IMR-90 (cell line): ENCODE data around the gene CCNI2. TPM values are rescaled to one million over a fixed set of nuclear protein-coding genes. Genes with fewer than 3 reads are reported as not detected.

Experiments
- ATAC-seq: fragments of 200-7000 bp; cut with Tn5 transposase; 2 replicates; pipeline ENCODE4 v1.9.1; 2020; ENCODE audit warnings: low read depth, mild to moderate bottlenecking, moderate library complexity
- BruUV-seq: library from RNA; stranded (reverse); fragments of 400-500 nt; replicated peaks from 2 replicates; lab custom pipeline; 2021; lab: Mats Ljungman, UMichigan
- CTCF ChIA-PET: fragments of 300-600 bp; formaldehyde crosslinking; extraction: SDS; loops from one replicate; lab custom pipeline; 2021; ENCODE audit warnings: antibody characterized with exemption; lab: Yijun Ruan, JAX
- POLR2A ChIA-PET: fragments of 300-600 bp; sonication (Branson Sonifier 250); formaldehyde crosslinking; loops from one replicate; lab custom pipeline; 2022; ENCODE audit warnings: antibody characterized with exemption; ENCODE audit not compliant: unreplicated experiment; lab: Charles Lee
- DNase-seq: peaks from one replicate; pipeline ENCODE4 v3.0.0; 2013
- H2AFZ ChIP-seq: replicated peaks from 2 replicates; pipeline ENCODE3; 2013; ENCODE audit warnings: low read length, mild to moderate bottlenecking; ENCODE audit not compliant: poor library complexity
- H2AK5ac ChIP-seq: 2 replicates; pipeline ENCODE4 v1.6.1; 2013; ENCODE audit warnings: low read depth, low read length, inconsistent platforms
- H2AK9ac ChIP-seq: replicated peaks from 2 replicates; pipeline ENCODE3; 2013; ENCODE audit warnings: mild to moderate bottlenecking, low read depth, low read length, moderate library complexity; ENCODE audit not compliant: poor library complexity
- H2BK120ac ChIP-seq: 2 replicates; pipeline ENCODE4 v1.6.1; 2013; ENCODE audit warnings: low read depth, low read length, inconsistent platforms
- H2BK15ac ChIP-seq: 3 replicates; pipeline ENCODE4 v1.6.1; 2013; ENCODE audit warnings: low read depth, low read length, inconsistent platforms
- H2BK20ac ChIP-seq: 2 replicates; pipeline ENCODE4 v1.6.1; 2013; ENCODE audit warnings: low read depth, mild to moderate bottlenecking, inconsistent platforms, low read length, moderate library complexity
- H2BK5ac ChIP-seq: 2 replicates; pipeline ENCODE4 v1.6.1; 2013; ENCODE audit warnings: mild to moderate bottlenecking, low read depth, low read length, inconsistent platforms; ENCODE audit not compliant: poor library complexity, severe bottlenecking
- H3K14ac ChIP-seq: replicated peaks from 2 replicates; pipeline ENCODE4 v1.6.1; 2013; ENCODE audit warnings: low read depth, low read length, inconsistent platforms
- H3K18ac ChIP-seq: 2 replicates; pipeline ENCODE4 v1.6.1; 2013; ENCODE audit warnings: low read depth, low read length, control low read depth
- H3K23ac ChIP-seq: 2 replicates; pipeline ENCODE4 v1.6.1; 2013; ENCODE audit warnings: low read depth, low read length, inconsistent platforms
- H3K27ac ChIP-seq: 2 replicates; pipeline ENCODE4 v1.5.1; 2013; ENCODE audit warnings: mild to moderate bottlenecking, control low read depth, low read length; ENCODE audit not compliant: insufficient read depth
- H3K27me3 ChIP-seq: 2 replicates; pipeline ENCODE4 v1.6.1; 2013; ENCODE audit warnings: low read length; ENCODE audit not compliant: control insufficient read depth, insufficient read depth
- H3K36me3 ChIP-seq: 2 replicates; pipeline ENCODE4 v1.6.1; 2013; ENCODE audit warnings: low read length, mixed read lengths; ENCODE audit not compliant: control insufficient read depth, insufficient read depth
- H3K4ac ChIP-seq: 2 replicates; pipeline ENCODE4 v1.6.1; 2013; ENCODE audit warnings: low read depth, low read length, inconsistent platforms
- H3K4me1 ChIP-seq: 2 replicates; pipeline ENCODE4 v1.6.1; 2013; ENCODE audit warnings: low read length, mixed read lengths; ENCODE audit not compliant: control insufficient read depth, insufficient read depth
- H3K4me2 ChIP-seq: 2 replicates; pipeline ENCODE4 v1.6.1; 2013; ENCODE audit warnings: low read depth, mild to moderate bottlenecking, control low read depth, low read length, moderate library complexity
- H3K4me3 ChIP-seq: 2 replicates; pipeline ENCODE4 v1.5.1; 2013; ENCODE audit warnings: low read depth, mild to moderate bottlenecking, control low read depth, low read length, moderate library complexity; ENCODE audit not compliant: insufficient read depth
- H3K56ac ChIP-seq: 2 replicates; pipeline ENCODE4 v1.6.1; 2013; ENCODE audit warnings: low read length, inconsistent platforms; ENCODE audit not compliant: insufficient read depth; ENCODE audit errors: extremely low read depth
- H3K79me1 ChIP-seq, 2 experiments: 2 replicates each; pipeline ENCODE4 v1.6.1; 2013; ENCODE audit warnings: low read length in 2 of 2, inconsistent platforms in 1 of 2, low read depth in 1 of 2
- H3K9ac ChIP-seq: 2 replicates; pipeline ENCODE4 v1.6.1; 2013; ENCODE audit warnings: low read depth, low read length, control low read depth
- H3K9me1 ChIP-seq: 2 replicates; pipeline ENCODE4 v1.6.1; 2013; ENCODE audit warnings: low read length, inconsistent platforms; ENCODE audit not compliant: insufficient read depth
- H3K9me3 ChIP-seq: 2 replicates; pipeline ENCODE4 v1.6.1; 2013; ENCODE audit warnings: low read length; ENCODE audit not compliant: control insufficient read depth, insufficient read depth
- H4K20me1 ChIP-seq: 2 replicates; pipeline ENCODE4 v1.6.1; 2013; ENCODE audit warnings: low read length, inconsistent platforms; ENCODE audit not compliant: insufficient read depth
- H4K5ac ChIP-seq: 2 replicates; pipeline ENCODE4 v1.6.1; 2013; ENCODE audit warnings: mild to moderate bottlenecking, low read depth, low read length, control low read depth
- H4K8ac ChIP-seq, 2 experiments: 2 replicates each; pipeline ENCODE4 v1.6.1; 2013; ENCODE audit warnings: low read depth in 2 of 2, low read length in 2 of 2, control low read depth in 1 of 2, inconsistent platforms in 1 of 2
- H4K91ac ChIP-seq: 2 replicates; pipeline ENCODE4 v1.6.1; 2013; ENCODE audit warnings: low read depth, low read length, inconsistent platforms; ENCODE audit not compliant: insufficient read depth
- BHLHE40 ChIP-seq: fragments of 150-350 bp; IDR thresholded peaks from 2 replicates; pipeline ENCODE4 v1.6.1; 2016; ENCODE audit warnings: mild to moderate bottlenecking, low read depth, low read length
- FOS ChIP-seq: fragments of 150-350 bp; IDR thresholded peaks from 2 replicates; pipeline ENCODE4 v1.6.1; 2016; ENCODE audit warnings: low read depth, low read length
- MAFK ChIP-seq: IDR thresholded peaks from 2 replicates; pipeline ENCODE4 v1.6.1; 2012; ENCODE audit warnings: low read depth, low read length, improper control_type of control experiment
- NFE2L2 ChIP-seq: fragments of 150-350 bp; IDR thresholded peaks from 2 replicates; pipeline ENCODE4 v1.6.1; 2016; ENCODE audit warnings: low read depth, mild to moderate bottlenecking, low read length
- POLR2A ChIP-seq: IDR thresholded peaks from 2 replicates; pipeline ENCODE4 v1.6.1; 2012; ENCODE audit warnings: mild to moderate bottlenecking, low read depth, low read length
- RFX5 ChIP-seq: IDR thresholded peaks from 2 replicates; pipeline ENCODE4 v1.8.0; 2012; ENCODE audit warnings: low read depth, mild to moderate bottlenecking, low read length, moderate library complexity
- WGBS, 2 experiments: methylation state at CpG; one replicate each; pipeline versions ENCODE4 v1.1.5 to v1.1.7; 2013; ENCODE audit warnings: missing lambda C conversion rate in 2 of 2; ENCODE audit not compliant: insufficient read length in 1 of 2; ENCODE audit errors: extremely low coverage in 2 of 2; 5-methylcytosine and 5-hydroxymethylcytosine counted together
- dilution Hi-C: fragments of 300-500 bp; cut with HindIII; formaldehyde crosslinking; loops from one replicate; pipeline ENCODE4 v1.14.3; 2018; ENCODE audit warnings: low sequenced_read_pairs; ENCODE audit not compliant: unreplicated experiment
- in situ Hi-C: fragments of 300-500 bp; cut with MboI; formaldehyde crosslinking; loops from 3 replicates; pipeline ENCODE4 v1.14.3; 2019; ENCODE audit warnings: low sequenced_read_pairs, inconsistent platforms, mixed read lengths
- intact Hi-C: fragments of 100-400 bp; cut with micrococcal nuclease; formaldehyde crosslinking; loops from 2 replicates; pipeline ENCODE4 v1.10.0; 2022
- polyA plus RNA-seq, 3 experiments: library from polyadenylated mRNA; depleted of rRNA; stranded (reverse); fragments of >200 nt; gene quantifications; 2 replicates each; pipeline ENCODE4 v1.2.3, GENCODE V29; 2012; ENCODE audit warnings: low replicate concordance in 1 of 3
- total RNA-seq: library from RNA; depleted of rRNA; stranded (reverse); fragments of >200 nt; gene quantifications from 2 replicates; pipeline ENCODE4 v1.2.3, GENCODE V29; 2012
- TF ChIP-seq, protein P1 (sequence below): conservative IDR thresholded peaks from 2 replicates; pipeline ENCODE4 v1.5.1; 2012; ENCODE audit warnings: mild to moderate bottlenecking, low read depth, low read length, improper control_type of control experiment
- TF ChIP-seq, protein P2 (sequence below): fragments of 150-350 bp; IDR thresholded peaks from 2 replicates; pipeline ENCODE4 v1.6.1; 2017; ENCODE audit warnings: mild to moderate bottlenecking, antibody characterized with exemption, low read length, low read depth

Gene CCNI2
- total and polyA plus RNA-seq, 2 of the 4 experiments (the other 2 are of a cell fraction) = not detected

- no peak overlapping the region for H2BK120ac ChIP-seq
- POLR2A ChIA-PET = no interaction called here
- peaks cover 12 to 13% of the 10 kb centered on the region in 2 experiments; a peak in 3 of 4 replicates for H3K79me1 ChIP-seq
- H4K20me1 ChIP-seq = no peaks in the 10 kb centered on the region
- ATAC-seq = no peak
- H2BK20ac ChIP-seq = no peak overlapping the region
- H3K4me2 ChIP-seq = no peak overlapping the region
- no CpG with 5 or more reads among the region's 2 CpGs for WGBS, 2 experiments
- H3K4ac ChIP-seq = no peak overlapping the region
- H3K56ac ChIP-seq = no peak overlapping the region
- no peak overlapping the region for H3K14ac ChIP-seq
- H3K27ac ChIP-seq = no peak overlapping the region
- no peak overlapping the region for H2BK15ac ChIP-seq
- dilution Hi-C loops (no loop called here), in situ Hi-C loops (no loop called here), intact Hi-C loops (no loop called here)
- H3K18ac ChIP-seq = no peak overlapping the region
- no peaks in the 10 kb centered on the region for H3K9me3 ChIP-seq
- BruUV-seq = no TSS peak
- H4K8ac ChIP-seq = no peak overlapping the region
- no peak for DNase-seq
- no peak overlapping the region for H2AK9ac ChIP-seq
- no peak overlapping the region for H2AFZ ChIP-seq
- H3K36me3 ChIP-seq = peaks cover 2% of the 10 kb centered on the region; the same call in 1 of the 2 replicates
- no peaks in the 10 kb centered on the region for H3K4me1 ChIP-seq
- CTCF ChIA-PET = interaction anchor here (0.6 kb wide), 1 partner anchor 104 kb away, joined by 5 read pairs; no protein-coding TSS in a partner anchor
- H3K9me1 ChIP-seq = 0 out of 2 replicates have a peak, but pooled peaks cover 5% of the 10 kb centered on the region
- H3K4me3 ChIP-seq = no peak overlapping the region
- H3K9ac ChIP-seq = no peak overlapping the region
- H3K23ac ChIP-seq = no peak overlapping the region
- H4K5ac ChIP-seq = no peak overlapping the region
- TF ChIP-seq RFX5 (no peak), MAFK (no peak), POLR2A (no peak), FOS (no peak), BHLHE40 (no peak), NFE2L2 (no peak)
- TF ChIP-seq, protein P1, sequence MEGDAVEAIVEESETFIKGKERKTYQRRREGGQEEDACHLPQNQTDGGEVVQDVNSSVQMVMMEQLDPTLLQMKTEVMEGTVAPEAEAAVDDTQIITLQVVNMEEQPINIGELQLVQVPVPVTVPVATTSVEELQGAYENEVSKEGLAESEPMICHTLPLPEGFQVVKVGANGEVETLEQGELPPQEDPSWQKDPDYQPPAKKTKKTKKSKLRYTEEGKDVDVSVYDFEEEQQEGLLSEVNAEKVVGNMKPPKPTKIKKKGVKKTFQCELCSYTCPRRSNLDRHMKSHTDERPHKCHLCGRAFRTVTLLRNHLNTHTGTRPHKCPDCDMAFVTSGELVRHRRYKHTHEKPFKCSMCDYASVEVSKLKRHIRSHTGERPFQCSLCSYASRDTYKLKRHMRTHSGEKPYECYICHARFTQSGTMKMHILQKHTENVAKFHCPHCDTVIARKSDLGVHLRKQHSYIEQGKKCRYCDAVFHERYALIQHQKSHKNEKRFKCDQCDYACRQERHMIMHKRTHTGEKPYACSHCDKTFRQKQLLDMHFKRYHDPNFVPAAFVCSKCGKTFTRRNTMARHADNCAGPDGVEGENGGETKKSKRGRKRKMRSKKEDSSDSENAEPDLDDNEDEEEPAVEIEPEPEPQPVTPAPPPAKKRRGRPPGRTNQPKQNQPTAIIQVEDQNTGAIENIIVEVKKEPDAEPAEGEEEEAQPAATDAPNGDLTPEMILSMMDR = no peak
- TF ChIP-seq, protein P2, sequence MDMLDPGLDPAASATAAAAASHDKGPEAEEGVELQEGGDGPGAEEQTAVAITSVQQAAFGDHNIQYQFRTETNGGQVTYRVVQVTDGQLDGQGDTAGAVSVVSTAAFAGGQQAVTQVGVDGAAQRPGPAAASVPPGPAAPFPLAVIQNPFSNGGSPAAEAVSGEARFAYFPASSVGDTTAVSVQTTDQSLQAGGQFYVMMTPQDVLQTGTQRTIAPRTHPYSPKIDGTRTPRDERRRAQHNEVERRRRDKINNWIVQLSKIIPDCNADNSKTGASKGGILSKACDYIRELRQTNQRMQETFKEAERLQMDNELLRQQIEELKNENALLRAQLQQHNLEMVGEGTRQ = no peak
- H4K91ac ChIP-seq = no peak overlapping the region
- no peak overlapping the region for H2AK5ac ChIP-seq
- no peak overlapping the region for H2BK5ac ChIP-seq
- no peaks in the 10 kb centered on the region for H3K27me3 ChIP-seq
Measured at GRCh38 chr5:132734687-132735086, 12.5 kb upstream of the CCNI2 start.
